BJ (cell line): ENCODE data around the gene CA6. TPM values are rescaled to one million over a fixed set of nuclear protein-coding genes. Genes with fewer than 3 reads are reported as not detected.

Experiments used
- CTCF ChIA-PET: fragments of 350-600 bp; formaldehyde crosslinking; extraction: SDS; loops from one replicate; lab custom pipeline; 2021; ENCODE audit warnings: antibody characterized with exemption, inconsistent platforms; lab: Yijun Ruan, JAX
- POLR2A ChIA-PET: fragments of 300-600 bp; sonication (Branson Sonifier 250); formaldehyde crosslinking; extraction: SDS; loops from one replicate; lab custom pipeline; 2021; ENCODE audit warnings: antibody characterized with exemption; lab: Charles Lee
- DNase-seq: peaks from one replicate; pipeline ENCODE4 v3.0.0-alpha.2; 2011; ENCODE audit warnings: low read depth
- H3K27me3 ChIP-seq: 2 replicates; pipeline ENCODE4 v1.6.0; 2011; ENCODE audit warnings: low read length; ENCODE audit not compliant: control insufficient read depth, insufficient read depth
- H3K36me3 ChIP-seq: 2 replicates; pipeline ENCODE4 v1.5.1; 2011; ENCODE audit warnings: low read length; ENCODE audit not compliant: control insufficient read depth, insufficient read depth
- H3K4me3 ChIP-seq: 2 replicates; pipeline ENCODE4 v1.5.1; 2011; ENCODE audit warnings: low read depth, mild to moderate bottlenecking, control low read depth, low read length
- CTCF ChIP-seq: IDR thresholded peaks from 2 replicates; pipeline ENCODE4 v1.5.1; 2011; ENCODE audit warnings: low read depth, mild to moderate bottlenecking, control low read depth, inconsistent platforms, low read length, moderate library complexity; ENCODE audit not compliant: insufficient read depth
- polyA plus RNA-seq: library from polyadenylated mRNA; depleted of rRNA; stranded (reverse); fragments of >200 nt; gene quantifications from 2 replicates; pipeline ENCODE4 v1.2.3, GENCODE V29; 2011

CA6 gene
- polyA plus RNA-seq, 1 experiment: not detected

GRCh38 chr1:8974551-8974950, 28.9 kb downstream of the CA6 start:
- TF ChIP-seq CTCF: no peak
- POLR2A ChIA-PET: interaction anchor here (0.5 kb wide), 1 partner anchor 13 kb away, joined by 4 read pairs; no protein-coding TSS in a partner anchor
- CTCF ChIA-PET: interaction anchor here (1.5 to 3.6 kb wide), 2 partner anchors 11 to 12 kb away, joined by 7 to 16 read pairs; no protein-coding TSS in a partner anchor
- no peaks in the 10 kb centered on the region for H3K36me3 ChIP-seq
- no peaks in the 10 kb centered on the region for H3K27me3 ChIP-seq
- no peak overlapping the region for H3K4me3 ChIP-seq
- no peak for DNase-seq

- H3K36me3 ChIP-seq: no peaks in the 10 kb centered on the region
- TF ChIP-seq CTCF: no peak
- H3K27me3 ChIP-seq: no peaks in the 10 kb centered on the region
- DNase-seq: no peak
- H3K4me3 ChIP-seq: no peak overlapping the region
- POLR2A ChIA-PET: no interaction called here
- CTCF ChIA-PET: interaction anchor here (1.8 kb wide), 1 partner anchor 11 kb away, joined by 7 read pairs; no protein-coding TSS in a partner anchor
Measured at GRCh38 chr1:8976338-8976737, 30.7 kb downstream of the CA6 start.

- H3K4me3 ChIP-seq: no peak overlapping the region
- H3K27me3 ChIP-seq: no peaks in the 10 kb centered on the region
- no peak for TF ChIP-seq CTCF
- POLR2A ChIA-PET: no interaction called here
- CTCF ChIA-PET: interaction anchor here (0.7 to 1.8 kb wide), 2 partner anchors 10 to 12 kb away, joined by 3 to 7 read pairs; no protein-coding TSS in a partner anchor
- H3K36me3 ChIP-seq: no peaks in the 10 kb centered on the region
- no peak for DNase-seq
Measured at GRCh38 chr1:8976896-8977450, 31.3 kb downstream of the CA6 start.

- Histone ChIP-seq H3K27me3 (no peaks in the 10 kb centered on the region), H3K36me3 (no peaks in the 10 kb centered on the region), H3K4me3 (no peak overlapping the region)
- ChIA-PET POLR2A (no interaction called here), CTCF (interaction anchor here (1.0 kb wide), 1 partner anchor 62 kb away, joined by 3 read pairs; no protein-coding TSS in a partner anchor)
- TF ChIP-seq CTCF: no peak
- DNase-seq: no peak
Measured at GRCh38 chr1:8980656-8981055, 35.0 kb downstream of the CA6 start.

GRCh38 chr1:8981169-8981568, 35.5 kb downstream of the CA6 start:
- ChIA-PET POLR2A (no interaction called here), CTCF (interaction anchor here (0.7 to 1.0 kb wide), 2 partner anchors 63 to 680 kb away, joined by 3 read pairs; no protein-coding TSS in a partner anchor)
- DNase-seq: no peak
- H3K36me3 ChIP-seq: no peaks in the 10 kb centered on the region
- no peaks in the 10 kb centered on the region for H3K27me3 ChIP-seq
- no peak for TF ChIP-seq CTCF
- no peak overlapping the region for H3K4me3 ChIP-seq
